GM12873 (cell line): Measurements from ENCODE around the gene GHRHR.

Source experiments
- CTCF ChIP-seq: IDR thresholded peaks from 2 replicates; pipeline ENCODE4 v1.5.1; 2012; ENCODE audit warnings: low read depth, mild to moderate bottlenecking, moderate library complexity, low read length, control low read depth; ENCODE audit not compliant: insufficient read depth; ENCODE audit errors: missing control alignments

The GHRHR gene

GRCh38 chr7:30918676-30919075, 45.1 kb upstream of the GHRHR start:
- no peak for TF ChIP-seq CTCF

- TF ChIP-seq CTCF: no peak
Observed at GRCh38 chr7:30920021-30920583, 43.7 kb upstream of the GHRHR start.

GRCh38 chr7:30920584-30921539, 42.9 kb upstream of the GHRHR start:
- no peak for TF ChIP-seq CTCF

GRCh38 chr7:30921540-30922401, 42.0 kb upstream of the GHRHR start:
- no peak for TF ChIP-seq CTCF

GRCh38 chr7:30922596-30922995, 41.2 kb upstream of the GHRHR start:
- TF ChIP-seq CTCF: no peak

- TF ChIP-seq CTCF: no peak
Observed at GRCh38 chr7:30923009-30923773, 40.6 kb upstream of the GHRHR start.
